CMK (cell line): ENCODE measurements around the gene TSC22D4.
"Not testable (repeated sequence)": the region's sequence is repeated elsewhere in the genome, so short reads cannot be mapped to it uniquely, and the experiment has no call there.

ENCODE experiments used
- DNase-seq: peaks from one replicate; pipeline ENCODE4 v3.0.0-alpha.2; 2010; ENCODE audit warnings: low read depth

TSC22D4 gene

DNA sequence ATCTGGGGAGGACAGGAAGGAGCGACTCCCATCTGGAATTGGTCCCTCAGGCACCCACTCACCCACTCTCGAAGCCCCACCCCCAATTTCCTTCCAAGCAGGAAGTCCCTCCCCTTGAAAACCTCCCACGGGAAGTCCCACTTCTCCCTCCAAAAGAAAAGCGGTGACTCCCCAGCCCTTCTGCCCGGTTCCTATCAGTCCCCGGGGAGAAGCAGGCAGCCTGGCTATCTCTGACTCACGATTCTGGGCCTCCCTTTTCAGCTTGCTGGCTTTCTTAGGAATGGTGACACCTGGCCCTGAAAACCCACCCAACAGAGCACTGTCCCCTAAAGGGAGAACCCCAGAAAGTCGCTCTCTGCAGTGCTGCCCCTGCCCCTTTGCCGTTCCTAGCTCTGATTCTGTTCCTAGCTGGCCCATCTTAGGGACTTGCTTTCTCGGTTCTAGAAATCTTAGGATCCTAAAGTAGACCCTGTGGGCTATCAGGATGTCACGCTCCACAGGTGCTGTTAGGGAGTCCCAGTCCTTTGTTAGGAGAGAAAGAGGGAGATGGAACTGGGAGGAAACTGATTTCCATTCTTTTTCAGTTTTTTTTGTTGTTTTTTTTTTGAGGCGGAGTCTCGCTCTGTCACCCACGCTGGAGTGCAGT is 6.0 kb downstream of the TSC22D4 start:
- DNase-seq: peak; percentile 79

- no peak for DNase-seq
These were observed 6.7 kb downstream of the TSC22D4 start for GRCh38 chr7:100472121-100472851.

DNA sequence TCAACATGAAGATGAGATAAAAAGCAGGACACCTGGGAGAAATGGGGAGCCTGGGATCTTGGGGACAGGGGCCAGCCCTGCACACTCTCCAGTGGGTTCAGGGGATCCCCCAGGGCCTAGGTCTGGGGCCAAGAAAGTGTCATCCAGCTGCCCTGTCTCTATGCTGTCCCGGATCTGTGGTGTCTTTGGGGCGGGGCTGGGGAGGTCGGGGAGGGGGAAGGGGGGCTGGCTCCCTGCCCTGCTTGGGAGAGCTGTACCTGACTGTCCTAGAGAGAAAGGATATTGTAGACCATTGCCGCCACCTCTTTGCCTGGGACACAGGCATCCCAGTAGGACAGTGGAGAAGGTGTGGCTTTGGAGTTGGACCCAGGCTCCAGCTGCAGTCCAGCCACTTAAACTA is 8.0 kb downstream of the TSC22D4 start:
- DNase-seq: no peak

GRCh38 chr7:100469227-100470044 is 9.6 kb downstream of the TSC22D4 start:
- DNase-seq: no peak

GRCh38 chr7:100467638-100468373 is 11.2 kb downstream of the TSC22D4 start:
- DNase-seq: no peak

DNA sequence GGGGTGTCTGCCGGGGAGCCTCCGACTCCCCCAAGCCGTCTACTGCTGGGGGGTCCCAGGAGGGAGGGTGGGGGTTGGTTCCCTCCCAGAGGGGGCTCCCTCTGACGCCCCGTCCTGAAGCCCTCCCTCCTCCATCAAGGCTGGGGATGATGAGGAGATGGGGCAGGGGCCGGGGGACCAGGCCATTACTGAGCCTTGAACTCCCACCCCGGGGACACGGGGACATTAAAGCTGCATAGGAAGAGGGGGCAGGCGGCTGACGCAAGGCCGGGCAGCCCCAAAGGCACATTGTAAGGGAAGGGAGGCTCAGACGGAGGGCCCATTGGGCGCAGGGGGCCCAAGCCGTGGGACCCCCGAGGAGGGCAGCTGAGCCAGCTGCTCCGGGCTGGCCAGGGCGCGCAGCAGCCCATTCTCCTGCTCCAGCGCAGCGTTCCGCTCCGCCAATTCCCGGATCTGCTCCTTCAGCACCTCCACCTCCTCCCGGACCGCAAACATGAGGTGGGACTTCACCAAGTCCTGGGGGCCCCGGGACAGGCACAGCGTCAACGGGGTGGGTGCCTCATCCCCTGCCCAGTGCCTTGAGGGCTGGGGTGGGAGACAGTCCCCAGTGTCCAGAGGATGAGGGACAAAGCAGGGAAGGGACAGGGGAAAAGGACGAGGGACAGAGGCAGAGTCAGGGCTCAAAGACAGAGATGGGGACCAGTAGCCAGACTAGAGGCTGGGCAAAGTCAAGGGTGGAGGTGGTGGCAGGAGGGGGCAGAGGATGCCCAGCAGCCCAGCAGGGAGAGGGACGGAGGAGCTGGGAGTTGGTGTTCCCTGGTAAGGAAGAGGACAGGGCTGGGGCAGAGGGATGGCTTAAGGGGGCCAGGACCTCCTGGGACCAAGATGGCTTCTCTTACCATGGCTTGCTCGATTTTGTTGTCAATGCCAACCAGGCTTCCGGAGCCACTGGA is 12.1 kb downstream of the TSC22D4 start:
- no peak for DNase-seq

- no peak for DNase-seq
These were observed 13.2 kb downstream of the TSC22D4 start for GRCh38 chr7:100465702-100466311.

DNA sequence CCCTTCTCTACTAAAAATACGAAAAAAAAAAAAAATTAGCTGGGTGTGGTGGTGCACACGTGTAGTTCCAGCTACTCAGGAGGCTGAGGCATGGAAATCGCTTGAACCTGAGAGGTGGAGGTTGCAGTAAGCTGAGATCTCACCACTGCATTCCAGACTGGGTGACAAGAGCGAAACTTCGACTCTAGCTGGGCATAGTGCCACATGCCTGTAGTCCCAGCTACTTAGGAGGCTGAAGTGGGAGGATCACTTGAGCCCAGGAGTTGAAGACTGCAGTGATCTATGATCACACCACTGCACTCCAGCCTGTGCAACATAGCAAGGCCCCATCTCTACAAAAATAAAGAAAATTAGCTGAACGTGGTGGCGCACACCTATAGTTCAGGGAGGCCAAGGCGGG is 13.7 kb downstream of the TSC22D4 start:
- DNase-seq: no peak

- no peak for DNase-seq
These were observed 14.2 kb downstream of the TSC22D4 start for GRCh38 chr7:100464791-100465190.

DNA sequence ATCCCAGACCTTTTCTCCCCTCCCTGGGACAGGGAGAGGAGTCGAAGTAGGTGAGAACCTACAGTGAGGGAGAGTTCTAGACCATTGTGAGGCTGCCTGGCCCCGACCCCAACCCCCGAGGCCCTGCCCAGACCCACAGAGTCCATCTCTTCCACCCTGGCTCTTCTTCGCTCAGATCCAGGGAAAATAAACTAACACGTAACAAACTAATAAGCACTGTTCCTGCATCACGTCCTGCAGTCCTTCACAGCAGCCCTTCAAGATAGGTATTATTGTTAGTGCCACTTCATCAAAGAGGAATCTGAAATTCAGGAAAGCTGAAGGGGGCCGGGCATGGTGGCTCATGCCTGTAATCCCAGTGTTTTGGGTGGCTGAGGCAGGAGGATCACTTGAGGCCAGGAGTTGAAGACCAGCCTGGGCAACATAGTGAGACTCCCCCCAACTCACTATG is 14.8 kb downstream of the TSC22D4 start, which contains the start of gene SPACDR:
SPACDR (minus strand) TSS at position 51 of the 451 bp plus-strand sequence. CDS start 235 bp downstream, outside the sequence.
- no peak for DNase-seq

DNA sequence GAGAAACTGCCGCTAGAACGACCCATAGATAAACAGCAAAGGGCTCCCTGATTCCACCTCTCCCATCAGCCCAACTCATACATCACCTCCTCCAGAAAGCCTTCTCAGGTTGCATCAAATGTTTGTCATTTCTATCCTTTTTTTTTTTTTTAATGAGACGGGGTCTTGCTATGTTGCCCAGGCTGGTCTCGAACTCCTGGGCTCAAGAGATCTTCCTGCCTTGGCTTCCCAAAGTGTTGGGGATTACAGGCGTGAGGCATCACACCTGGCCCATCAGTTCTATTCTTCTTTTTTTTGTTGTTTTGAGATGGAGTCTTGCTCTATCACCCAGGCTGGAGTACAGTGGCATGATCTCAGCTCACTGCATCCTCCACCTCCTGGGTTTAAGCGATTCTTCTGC is 22.0 kb downstream of the TSC22D4 start:
- no peak for DNase-seq

DNA sequence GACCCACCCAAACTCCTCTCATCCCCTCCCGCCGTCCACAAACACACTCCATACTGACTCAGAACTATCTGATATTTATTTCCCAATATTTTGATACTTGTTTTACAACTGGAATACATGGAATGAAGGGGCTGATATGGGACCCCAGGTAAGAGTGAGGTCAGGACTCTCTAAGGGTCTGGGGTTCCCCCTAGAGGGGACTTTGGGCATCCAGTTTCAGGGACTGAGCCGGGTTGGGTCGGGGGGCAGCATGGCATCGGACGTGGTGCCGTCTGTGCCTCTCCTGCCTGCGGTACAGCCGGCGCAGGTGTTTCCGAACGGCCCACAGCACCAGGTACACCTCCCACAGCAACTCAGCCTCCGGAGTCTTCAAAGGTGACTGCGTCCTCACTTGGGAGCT is 22.5 kb downstream of the TSC22D4 start:
- DNase-seq: no peak

DNA sequence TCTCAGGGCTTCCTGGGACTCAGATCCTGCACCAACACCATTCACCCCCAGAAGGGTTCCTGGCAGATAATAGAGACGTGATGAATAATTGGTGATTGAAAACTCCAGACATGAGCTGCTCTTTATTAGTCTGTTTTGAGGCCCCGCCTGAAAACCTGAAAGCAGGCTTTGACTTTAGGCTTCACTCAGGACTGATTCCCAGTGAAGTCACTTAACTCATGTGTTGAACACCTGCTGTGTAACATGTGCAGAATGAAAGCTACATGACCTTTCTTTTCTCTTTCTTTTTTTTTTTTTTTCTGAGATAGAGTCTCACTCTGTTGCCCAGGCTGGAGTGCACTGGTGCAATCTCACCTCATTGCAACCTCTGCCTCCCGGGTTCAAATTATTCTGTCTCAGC is 23.8 kb downstream of the TSC22D4 start:
- DNase-seq: no peak

GRCh38 chr7:100453854-100454253 is 25.2 kb downstream of the TSC22D4 start:
- DNase-seq: not testable (repeated sequence)

- DNase-seq: no peak
These were observed 26.5 kb downstream of the TSC22D4 start for GRCh38 chr7:100452513-100452912.

DNA sequence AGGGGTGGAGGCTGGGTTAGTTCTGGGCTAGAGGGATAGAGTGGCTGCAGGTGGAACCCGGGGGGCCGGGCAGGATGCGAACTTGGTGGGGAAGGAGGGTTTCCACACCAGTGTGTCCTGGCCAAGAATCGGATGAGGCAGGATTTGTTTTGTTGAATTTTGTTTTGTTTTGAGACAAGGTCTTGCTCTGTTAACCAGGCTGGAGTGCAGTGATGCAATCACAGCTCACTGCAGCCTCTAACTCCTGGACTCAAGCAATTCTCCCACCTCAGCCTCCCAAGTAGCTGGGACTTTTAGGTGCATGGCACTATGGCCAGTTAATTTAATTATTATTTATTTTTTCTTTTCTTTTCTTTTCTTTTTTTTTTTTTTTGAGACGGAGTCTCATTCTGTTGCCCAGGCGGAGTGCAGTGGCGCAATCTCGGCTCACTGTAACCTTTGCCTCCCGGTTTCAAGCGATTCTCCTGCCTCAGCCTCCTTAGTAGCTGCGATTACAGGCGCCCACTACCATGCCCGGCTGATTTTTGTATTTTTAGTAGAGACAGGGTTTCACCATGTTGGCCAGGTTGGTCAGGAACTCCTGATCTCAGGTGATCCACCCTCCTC is 29.7 kb downstream of the TSC22D4 start:
- DNase-seq: no peak

GRCh38 chr7:100447363-100447762 is 31.7 kb downstream of the TSC22D4 start:
- not testable (repeated sequence) for DNase-seq

DNA sequence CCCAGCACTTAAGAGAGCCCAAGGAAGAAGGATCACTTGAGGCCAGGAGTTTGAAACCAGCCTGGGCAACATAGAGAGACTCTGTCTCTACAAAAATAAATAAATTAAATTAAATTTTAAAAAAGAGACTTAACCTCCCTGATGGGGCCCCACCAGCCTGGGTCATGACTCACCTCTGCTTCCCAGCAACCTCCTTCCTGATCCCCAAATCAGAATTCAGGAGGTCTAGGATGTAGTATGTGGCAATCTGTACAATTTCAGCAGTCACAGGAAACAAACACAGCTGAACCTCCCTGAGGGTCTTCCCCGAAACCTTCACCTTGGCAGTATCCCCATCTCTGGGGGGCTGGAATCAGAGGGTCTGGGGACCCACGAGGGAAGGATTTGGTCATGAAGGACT is 33.0 kb downstream of the TSC22D4 start:
- no peak for DNase-seq

DNA sequence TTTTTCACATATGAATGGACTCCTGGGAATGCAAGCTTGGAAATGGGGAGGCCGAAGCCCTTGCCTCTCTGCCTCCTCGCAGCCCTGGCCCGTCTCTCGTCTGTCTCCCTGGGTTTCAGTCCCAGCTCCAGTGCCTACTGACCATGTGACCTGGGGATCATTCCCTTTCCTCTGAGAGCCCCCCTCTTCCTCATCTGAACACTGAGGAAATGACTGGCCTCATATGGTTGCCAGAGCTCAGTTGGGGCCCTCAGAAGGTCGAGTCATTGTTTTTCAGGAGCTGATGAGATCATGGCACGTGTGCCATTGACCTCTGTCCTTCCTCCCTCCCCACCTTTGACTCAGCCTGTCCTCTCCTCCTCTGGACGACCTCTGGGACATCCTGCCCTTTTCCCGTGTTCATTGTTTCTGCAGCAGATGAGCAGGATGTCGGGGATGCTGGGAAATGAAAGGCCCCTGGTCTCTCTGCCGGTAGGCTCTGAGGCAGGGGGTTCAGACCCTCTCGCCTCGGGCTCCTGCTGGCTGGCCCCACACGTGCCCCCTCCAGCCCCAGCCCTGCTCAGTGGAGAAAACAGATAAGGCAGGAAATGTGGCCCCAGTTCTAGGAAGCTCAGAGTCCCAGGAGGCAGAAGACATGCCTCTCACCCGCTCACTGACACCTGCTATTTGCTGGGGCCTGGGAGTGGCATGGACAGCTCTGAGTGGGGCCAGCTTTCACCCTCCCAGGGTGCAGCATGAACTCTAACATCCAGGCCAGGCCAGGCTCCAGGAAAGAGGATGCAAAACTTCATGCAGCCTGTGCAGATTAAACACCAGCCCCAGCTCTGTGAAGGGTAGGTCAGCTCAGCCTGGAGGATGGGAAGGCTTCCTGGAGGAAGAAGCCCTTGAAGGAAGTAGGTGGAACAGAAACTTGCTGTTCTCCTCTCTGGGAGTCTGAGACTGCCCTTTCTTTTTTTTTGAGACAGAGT is 34.4 kb downstream of the TSC22D4 start:
- DNase-seq: peak; percentile 65
